Measurements from ENCODE around the gene MBOAT2.
"Not testable (repeated sequence)": the region's sequence is repeated elsewhere in the genome, so short reads cannot be mapped to it uniquely, and the experiment has no call there.

Gene MBOAT2

GRCh38 chr2:9003616-9004337, at the start of gene MBOAT2:
Gene MBOAT2 (minus strand): TSS chr2:9003684. CDS start chr2:9003614, 70 bp downstream.
- peak; percentile 90 for DNase-seq

GRCh38 chr2:9052821-9053533, 49.5 kb upstream of the MBOAT2 start:
- no peak for DNase-seq

GRCh38 chr2:9051451-9051850, 48.0 kb upstream of the MBOAT2 start:
- DNase-seq = not testable (repeated sequence)

- no peak for DNase-seq
Observed at GRCh38 chr2:9050122-9050809, 46.8 kb upstream of the MBOAT2 start.

GRCh38 chr2:9045595-9045994, 42.1 kb upstream of the MBOAT2 start:
- no peak for DNase-seq

- DNase-seq = not testable (repeated sequence)
Observed at GRCh38 chr2:9043491-9043890, 40.0 kb upstream of the MBOAT2 start.

- no peak for DNase-seq
Observed at GRCh38 chr2:9037166-9037565, 33.7 kb upstream of the MBOAT2 start.

GRCh38 chr2:9033385-9034168, 30.1 kb upstream of the MBOAT2 start:
- DNase-seq = no peak

GRCh38 chr2:9032536-9033255, 29.2 kb upstream of the MBOAT2 start:
- DNase-seq = no peak

- DNase-seq = no peak
Observed at GRCh38 chr2:9032121-9032520, 28.6 kb upstream of the MBOAT2 start.

GRCh38 chr2:9031246-9031645, 27.8 kb upstream of the MBOAT2 start:
- no peak for DNase-seq

- DNase-seq = no peak
Observed at GRCh38 chr2:9030841-9031240, 27.4 kb upstream of the MBOAT2 start.

GRCh38 chr2:9030190-9030589, 26.7 kb upstream of the MBOAT2 start:
- DNase-seq = no peak

- DNase-seq = no peak
Observed at GRCh38 chr2:9029721-9030120, 26.2 kb upstream of the MBOAT2 start.

GRCh38 chr2:9027884-9028283, 24.4 kb upstream of the MBOAT2 start:
- DNase-seq = no peak

GRCh38 chr2:9025746-9026145, 22.3 kb upstream of the MBOAT2 start:
- no peak for DNase-seq

GRCh38 chr2:9024575-9024974, 21.1 kb upstream of the MBOAT2 start:
- no peak for DNase-seq

GRCh38 chr2:9021563-9022211, 18.2 kb upstream of the MBOAT2 start:
- DNase-seq = no peak

GRCh38 chr2:9020267-9020666, 16.8 kb upstream of the MBOAT2 start:
- no peak for DNase-seq

GRCh38 chr2:9018534-9018933, 15.1 kb upstream of the MBOAT2 start:
- DNase-seq = no peak

- no peak for DNase-seq
Observed at GRCh38 chr2:9018109-9018508, 14.6 kb upstream of the MBOAT2 start.

GRCh38 chr2:9017411-9017810, 13.9 kb upstream of the MBOAT2 start:
- DNase-seq = no peak
